ENCODE measurements around the gene PDXK. TPM values are rescaled to one million over a fixed set of nuclear protein-coding genes. Genes with fewer than 3 reads are reported as not detected.

The PDXK gene
- total RNA-seq, 1 experiment from 2014 or later, result 114 TPM

GRCh38 chr21:43794311-43794710 lies 75.4 kb downstream of the PDXK start:
- Histone ChIP-seq H3K4me1 (ENCODE audit: insufficient read depth, low read length, poor library complexity, severe bottlenecking) (peaks cover 12% of the 10 kb centered on the region), H3K4me3 (ENCODE audit: low read depth, low read length, poor library complexity, severe bottlenecking) (no peak overlapping the region), H3K27ac (ENCODE audit: low read depth, low read length, poor library complexity, severe bottlenecking) (no peak overlapping the region), H3K36me3 (ENCODE audit: insufficient read depth, low read length, poor library complexity, severe bottlenecking) (peaks cover 82% of the 10 kb centered on the region), H3K27me3 (replicated peaks; ENCODE audit: insufficient read depth, low read depth, low read length, poor library complexity) (no peaks in the 10 kb centered on the region), H3K9me3 (ENCODE audit: low read depth, low read length, poor library complexity, severe bottlenecking) (no peaks in the 10 kb centered on the region)
- intact Hi-C loops (cut with micrococcal nuclease; ENCODE audit: unreplicated experiment), result no loop called here
- BruUV-seq (replicated peaks), result no TSS peak
- ChIA-PET POLR2A (ENCODE audit: low non-redundant PET) (no interaction called here), CTCF (no interaction called here)
- TF ChIP-seq CTCF (conservative IDR thresholded peaks at IDR 0.05; ENCODE audit: low read depth, low read length) (no peak), EZH2 (IDR thresholded peaks at IDR 0.05; ENCODE audit: borderline replicate concordance, low read depth, low read length, poor library complexity, severe bottlenecking) (no peak)
- no peak for DNase-seq (ENCODE audit: low spot score)

- POLR2A ChIA-PET (ENCODE audit: low non-redundant PET), result no interaction called here
- H3K27me3 ChIP-seq (replicated peaks; ENCODE audit: insufficient read depth, low read depth, low read length, poor library complexity), result no peaks in the 10 kb centered on the region
- no peak for DNase-seq (ENCODE audit: low spot score)
- CTCF ChIA-PET, result no interaction called here
- H3K4me3 ChIP-seq (ENCODE audit: low read depth, low read length, poor library complexity, severe bottlenecking), result no peak overlapping the region
- TF ChIP-seq EZH2 (IDR thresholded peaks at IDR 0.05; ENCODE audit: borderline replicate concordance, low read depth, low read length, poor library complexity, severe bottlenecking) (no peak), CTCF (conservative IDR thresholded peaks at IDR 0.05; ENCODE audit: low read depth, low read length) (no peak)
- peaks cover 12% of the 10 kb centered on the region for H3K4me1 ChIP-seq (ENCODE audit: insufficient read depth, low read length, poor library complexity, severe bottlenecking)
- peaks cover 88% of the 10 kb centered on the region for H3K36me3 ChIP-seq (ENCODE audit: insufficient read depth, low read length, poor library complexity, severe bottlenecking)
- no peak overlapping the region for H3K27ac ChIP-seq (ENCODE audit: low read depth, low read length, poor library complexity, severe bottlenecking)
- no peaks in the 10 kb centered on the region for H3K9me3 ChIP-seq (ENCODE audit: low read depth, low read length, poor library complexity, severe bottlenecking)
- no TSS peak for BruUV-seq (replicated peaks)
- intact Hi-C loops (cut with micrococcal nuclease; ENCODE audit: unreplicated experiment), result no loop called here
These were observed 75.9 kb downstream of the PDXK start for GRCh38 chr21:43794857-43795256.

DNA sequence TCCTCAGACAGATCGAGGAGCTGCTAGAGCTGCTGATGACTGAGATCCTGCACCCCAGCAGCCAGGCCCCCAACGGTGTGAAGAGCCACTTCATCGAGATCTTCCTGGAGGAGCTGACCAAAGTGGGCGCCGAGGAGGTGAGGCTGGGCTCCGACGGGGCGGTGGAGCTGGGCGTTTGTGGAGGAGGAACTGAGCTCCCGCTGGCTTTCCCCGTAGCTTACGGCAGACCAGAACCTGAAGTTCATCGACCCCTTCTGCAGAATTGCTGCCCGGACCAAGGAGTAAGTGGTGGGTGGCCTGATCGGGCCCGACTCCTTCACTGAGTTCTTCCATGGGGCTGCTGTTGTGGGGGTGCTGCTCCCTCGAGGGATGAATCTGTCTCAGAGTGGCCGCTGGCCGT lies 78.5 kb downstream of the PDXK start:
- no peak overlapping the region for H3K4me3 ChIP-seq (ENCODE audit: low read depth, low read length, poor library complexity, severe bottlenecking)
- no TSS peak for BruUV-seq (replicated peaks)
- peaks cover 91% of the 10 kb centered on the region for H3K36me3 ChIP-seq (ENCODE audit: insufficient read depth, low read length, poor library complexity, severe bottlenecking)
- H3K27ac ChIP-seq (ENCODE audit: low read depth, low read length, poor library complexity, severe bottlenecking), result no peak overlapping the region
- intact Hi-C loops (cut with micrococcal nuclease; ENCODE audit: unreplicated experiment), result no loop called here
- no peak for DNase-seq (ENCODE audit: low spot score)
- H3K4me1 ChIP-seq (ENCODE audit: insufficient read depth, low read length, poor library complexity, severe bottlenecking), result no peaks in the 10 kb centered on the region
- no peak for TF ChIP-seq CTCF (conservative IDR thresholded peaks at IDR 0.05; ENCODE audit: low read depth, low read length)
- TF ChIP-seq EZH2 (IDR thresholded peaks at IDR 0.05; ENCODE audit: borderline replicate concordance, low read depth, low read length, poor library complexity, severe bottlenecking), result no peak
- CTCF ChIA-PET, result no interaction called here
- POLR2A ChIA-PET (ENCODE audit: low non-redundant PET), result no interaction called here
- H3K9me3 ChIP-seq (ENCODE audit: low read depth, low read length, poor library complexity, severe bottlenecking), result no peaks in the 10 kb centered on the region
- no peaks in the 10 kb centered on the region for H3K27me3 ChIP-seq (replicated peaks; ENCODE audit: insufficient read depth, low read depth, low read length, poor library complexity)

Measured in A673 (cell line).